Astrocyte (in vitro differentiated cells and primary cell): Measurements from ENCODE around the gene GPD2. TPM values are rescaled to one million over a fixed set of nuclear protein-coding genes. Genes with fewer than 3 reads are reported as not detected.

Source experiments
- DNase-seq: peaks from one replicate; pipeline ENCODE4 v3.0.0-alpha.2; 2010; ENCODE audit warnings: low read depth
- FAIRE-seq: peaks from 2 replicates; lab custom pipeline; 2011; peaks lifted over from hg19 to GRCh38; lab: Jason Lieb, UNC
- H2AFZ ChIP-seq: 2 replicates; pipeline ENCODE4 v1.6.0; 2012; ENCODE audit warnings: low read depth, low read length, inconsistent platforms
- H3K27ac ChIP-seq: 2 replicates; pipeline ENCODE4 v1.5.1; 2011; ENCODE audit warnings: low read depth, low read length, inconsistent platforms
- H3K27me3 ChIP-seq: 2 replicates; pipeline ENCODE4 v1.6.0; 2011; ENCODE audit warnings: low read length, inconsistent platforms; ENCODE audit not compliant: insufficient read depth
- H3K36me3 ChIP-seq: 2 replicates; pipeline ENCODE4 v1.5.1; 2011; ENCODE audit warnings: low read length, inconsistent platforms; ENCODE audit not compliant: insufficient read depth
- H3K4me1 ChIP-seq: 2 replicates; pipeline ENCODE4 v1.5.1; 2011; ENCODE audit warnings: low read length, inconsistent platforms; ENCODE audit not compliant: insufficient read depth
- H3K4me2 ChIP-seq: 2 replicates; pipeline ENCODE4 v1.6.0; 2012; ENCODE audit warnings: low read length, inconsistent platforms
- H3K4me3 ChIP-seq: 2 replicates; pipeline ENCODE4 v1.5.1; 2011; ENCODE audit warnings: low read depth, mild to moderate bottlenecking, low read length, inconsistent platforms; ENCODE audit not compliant: insufficient read depth
- H3K79me2 ChIP-seq: 2 replicates; pipeline ENCODE4 v1.6.0; 2012; ENCODE audit warnings: mild to moderate bottlenecking, low read length, inconsistent platforms; ENCODE audit not compliant: insufficient read depth
- H3K9ac ChIP-seq: 2 replicates; pipeline ENCODE4 v1.6.0; 2012; ENCODE audit warnings: mild to moderate bottlenecking, low read length, inconsistent platforms
- H3K9me3 ChIP-seq: 2 replicates; pipeline ENCODE4 v1.5.1; 2012; ENCODE audit warnings: low read depth, mild to moderate bottlenecking, low read length, inconsistent platforms; ENCODE audit not compliant: insufficient read depth
- H4K20me1 ChIP-seq: 2 replicates; pipeline ENCODE4 v1.6.0; 2012; ENCODE audit warnings: low read length, inconsistent platforms; ENCODE audit not compliant: insufficient read depth
- H3K27ac Mint-ChIP-seq: one replicate; pipeline ENCODE4 v1.8.0; 2021; ENCODE audit warnings: mild to moderate bottlenecking, mixed read lengths; ENCODE audit not compliant: unreplicated experiment
- H3K27me3 Mint-ChIP-seq: one replicate; pipeline ENCODE4 v1.8.0; 2021; ENCODE audit warnings: low read depth, mixed read lengths; ENCODE audit not compliant: unreplicated experiment
- H3K36me3 Mint-ChIP-seq: one replicate; pipeline ENCODE4 v1.8.0; 2021; ENCODE audit warnings: low read depth, mixed read lengths; ENCODE audit not compliant: unreplicated experiment
- H3K4me1 Mint-ChIP-seq: one replicate; pipeline ENCODE4 v1.8.0; 2021; ENCODE audit warnings: low read depth, mixed read lengths; ENCODE audit not compliant: unreplicated experiment
- H3K4me3 Mint-ChIP-seq: one replicate; pipeline ENCODE4 v1.8.0; 2021; ENCODE audit warnings: mild to moderate bottlenecking, moderate library complexity, mixed read lengths; ENCODE audit not compliant: unreplicated experiment
- H3K9me3 Mint-ChIP-seq: one replicate; pipeline ENCODE4 v1.8.0; 2021; ENCODE audit warnings: mild to moderate bottlenecking, mixed read lengths; ENCODE audit not compliant: unreplicated experiment
- CTCF ChIP-seq: IDR thresholded peaks from 2 replicates; pipeline ENCODE4 v1.5.1; 2011; ENCODE audit warnings: low read depth, mild to moderate bottlenecking, inconsistent platforms, low read length, moderate library complexity; ENCODE audit not compliant: insufficient read depth
- EZH2 ChIP-seq: IDR thresholded peaks from 2 replicates; pipeline ENCODE4 v1.6.1; 2012; ENCODE audit warnings: mild to moderate bottlenecking, low read length, inconsistent platforms; ENCODE audit not compliant: insufficient read depth
- total RNA-seq: library from RNA; stranded (reverse); gene quantifications from 2 replicates; pipeline ENCODE4 v1.2.1, GENCODE V29; 2021

GPD2 gene
- total RNA-seq, 1 donor from 2014 or later, result 29.0 TPM

DNA sequence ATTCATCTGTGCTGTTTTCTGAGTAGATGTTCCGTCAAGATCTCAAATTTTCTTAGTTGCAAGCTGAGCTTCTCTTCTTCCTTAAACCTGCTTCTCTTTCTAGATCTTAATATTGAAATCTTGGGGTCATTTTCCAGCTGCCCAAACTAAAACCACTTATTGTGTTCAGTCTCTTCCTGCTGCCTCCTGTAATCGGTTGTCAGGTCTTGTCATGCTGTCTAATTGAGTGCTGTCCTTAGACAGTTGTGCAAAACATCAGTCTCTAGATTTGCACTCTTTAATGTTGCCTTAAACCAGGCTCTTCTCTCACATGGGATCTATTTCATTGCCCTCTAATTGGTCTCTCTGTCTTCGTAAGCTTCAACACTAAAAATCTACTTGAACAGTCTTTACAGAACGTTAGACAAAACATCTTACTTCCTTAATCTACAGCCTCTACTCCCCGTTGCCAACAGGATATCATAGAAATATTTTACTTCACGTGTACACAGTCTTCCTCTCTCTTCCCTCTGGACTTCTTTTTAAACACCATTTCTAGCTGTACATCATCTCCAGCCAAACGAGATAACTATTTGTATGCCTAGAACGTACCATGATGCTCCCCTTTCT is 34.9 kb downstream of the GPD2 start:
- Mint-ChIP-seq H3K4me1 (peaks cover 24% of the 10 kb centered on the region), H3K27me3 (no peaks in the 10 kb centered on the region), H3K36me3 (no peaks in the 10 kb centered on the region), H3K27ac (no peak overlapping the region), H3K4me3 (no peak overlapping the region), H3K9me3 (no peaks in the 10 kb centered on the region)
- Histone ChIP-seq H4K20me1 (no peaks in the 10 kb centered on the region), H3K4me3 (no peak overlapping the region), H3K36me3 (no peaks in the 10 kb centered on the region), H2AFZ (no peak overlapping the region), H3K79me2 (peaks cover 30% of the 10 kb centered on the region), H3K4me1 (peaks cover 6% of the 10 kb centered on the region), H3K27ac (no peak overlapping the region), H3K4me2 (no peak overlapping the region), H3K27me3 (no peaks in the 10 kb centered on the region), H3K9me3 (no peaks in the 10 kb centered on the region), H3K9ac (no peak overlapping the region)
- DNase-seq (no peak), FAIRE-seq (no peak)
- TF ChIP-seq CTCF, result no peak
- no peak for TF ChIP-seq EZH2

- DNase-seq, result no peak
- H3K79me2 ChIP-seq, result peaks cover 30% of the 10 kb centered on the region
- H3K36me3 Mint-ChIP-seq, result no peaks in the 10 kb centered on the region
- no peaks in the 10 kb centered on the region for H3K27me3 Mint-ChIP-seq
- no peak overlapping the region for H3K9ac ChIP-seq
- H3K27me3 ChIP-seq, result no peaks in the 10 kb centered on the region
- no peak overlapping the region for H3K27ac ChIP-seq
- no peak overlapping the region for H3K4me3 ChIP-seq
- H3K9me3 Mint-ChIP-seq, result no peaks in the 10 kb centered on the region
- no peak overlapping the region for H2AFZ ChIP-seq
- peaks cover 7% of the 10 kb centered on the region for H3K4me1 ChIP-seq
- H3K4me1 Mint-ChIP-seq, result peaks cover 27% of the 10 kb centered on the region
- H3K4me3 Mint-ChIP-seq, result no peak overlapping the region
- H4K20me1 ChIP-seq, result no peaks in the 10 kb centered on the region
- H3K9me3 ChIP-seq, result no peaks in the 10 kb centered on the region
- TF ChIP-seq CTCF (no peak), EZH2 (no peak)
- H3K4me2 ChIP-seq, result no peak overlapping the region
- no peaks in the 10 kb centered on the region for H3K36me3 ChIP-seq
- H3K27ac Mint-ChIP-seq, result no peak overlapping the region
- no peak for FAIRE-seq
Measured at GRCh38 chr2:156471762-156472161, 35.6 kb downstream of the GPD2 start.

DNA sequence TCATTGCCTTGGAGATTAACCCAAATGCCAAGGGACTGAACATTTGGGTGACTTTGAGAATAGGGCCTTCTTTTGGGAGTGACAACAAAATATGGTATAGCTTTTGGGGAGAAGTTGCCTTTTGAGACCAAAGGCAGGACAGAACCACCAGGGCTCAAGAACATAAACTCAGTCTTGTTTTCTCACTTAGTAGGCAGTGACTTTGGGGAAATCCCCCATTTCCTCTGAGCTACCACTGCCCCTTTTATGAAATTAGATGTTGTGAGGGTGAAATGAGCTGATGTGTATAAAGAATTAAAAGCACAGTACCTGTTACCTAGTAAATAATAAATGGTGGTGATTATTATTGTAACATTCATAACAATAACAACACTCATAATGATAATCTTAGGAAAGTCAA is 36.5 kb downstream of the GPD2 start:
- no peaks in the 10 kb centered on the region for H3K27me3 ChIP-seq
- no peak for TF ChIP-seq EZH2
- no peak for TF ChIP-seq CTCF
- H3K4me2 ChIP-seq, result no peak overlapping the region
- H3K4me3 Mint-ChIP-seq, result no peak overlapping the region
- no peaks in the 10 kb centered on the region for H3K36me3 Mint-ChIP-seq
- no peak overlapping the region for H3K27ac Mint-ChIP-seq
- H3K79me2 ChIP-seq, result peaks cover 27% of the 10 kb centered on the region
- no peak overlapping the region for H3K27ac ChIP-seq
- no peak overlapping the region for H3K9ac ChIP-seq
- no peak for DNase-seq
- H3K4me1 Mint-ChIP-seq, result peaks cover 21% of the 10 kb centered on the region
- H3K36me3 ChIP-seq, result no peaks in the 10 kb centered on the region
- peaks cover 6% of the 10 kb centered on the region for H3K4me1 ChIP-seq
- no peaks in the 10 kb centered on the region for H3K9me3 Mint-ChIP-seq
- H3K9me3 ChIP-seq, result no peaks in the 10 kb centered on the region
- H3K27me3 Mint-ChIP-seq, result no peaks in the 10 kb centered on the region
- no peak overlapping the region for H2AFZ ChIP-seq
- FAIRE-seq, result no peak
- H4K20me1 ChIP-seq, result no peaks in the 10 kb centered on the region
- H3K4me3 ChIP-seq, result no peak overlapping the region
